ENCODE measurements around the gene LTBR.

LTBR gene

DNA sequence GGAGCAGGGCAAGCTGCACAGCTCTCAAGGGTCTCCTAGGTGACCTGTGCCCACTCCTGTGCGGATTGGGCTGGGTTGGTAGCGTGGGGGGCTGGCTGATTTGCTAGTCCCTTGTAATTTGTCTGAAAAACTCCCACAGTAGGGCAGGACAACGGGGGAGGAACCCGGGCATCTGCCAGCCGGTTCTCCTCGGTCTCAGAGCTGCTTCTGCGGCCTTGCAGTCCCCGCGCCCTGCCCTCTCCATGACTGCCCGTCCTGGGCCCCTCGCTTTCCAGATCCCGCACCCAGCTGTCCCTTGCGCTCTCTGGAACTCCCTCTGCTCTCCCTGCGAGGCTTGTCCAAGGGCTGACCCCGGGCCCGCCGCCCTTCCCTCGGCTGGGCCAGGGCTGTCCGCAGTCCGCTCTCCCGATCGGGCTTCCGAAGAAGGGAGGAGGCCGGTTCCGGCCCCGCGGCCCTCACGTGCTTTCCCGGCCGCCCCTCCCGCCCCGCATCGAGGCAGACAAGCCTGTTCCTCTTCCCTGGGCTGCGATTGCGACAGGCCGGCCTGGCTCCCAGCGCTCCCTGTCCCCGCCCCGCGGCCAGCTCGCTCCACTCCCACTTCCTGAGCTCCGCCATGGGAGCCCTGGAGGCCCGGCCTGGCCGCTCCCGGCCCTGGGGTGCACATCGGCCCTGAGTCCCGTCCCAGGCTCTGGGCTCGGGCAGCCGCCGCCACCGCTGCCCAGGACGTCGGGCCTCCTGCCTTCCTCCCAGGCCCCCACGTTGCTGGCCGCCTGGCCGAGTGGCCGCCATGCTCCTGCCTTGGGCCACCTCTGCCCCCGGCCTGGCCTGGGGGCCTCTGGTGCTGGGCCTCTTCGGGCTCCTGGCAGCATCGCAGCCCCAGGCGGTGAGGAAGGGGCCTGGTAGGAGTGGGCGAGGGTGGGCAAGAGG, at the start of gene LTBR:
Gene LTBR (plus strand): TSS at position 591 of the 927 bp plus-strand sequence. CDS start 197 bp downstream, at position 788.
- Histone ChIP-seq H3K9me2 (replicated peaks; ENCODE audit: insufficient read depth, low read length) (no peaks in the 10 kb centered on the region), H3K27ac (ENCODE audit: low read depth, low read length) (no peak within 1 kb of the TSS), H3K9ac (ENCODE audit: low read length) (no peak within 1 kb of the TSS), H3K36me3 (ENCODE audit: low read length) (no peaks in the 10 kb centered on the region), H3K9me3 (ENCODE audit: insufficient read depth, low read length) (no peaks in the 10 kb centered on the region), H3K4me3 (ENCODE audit: insufficient read depth, low read length, poor library complexity, severe bottlenecking) (no peak within 1 kb of the TSS), H3F3A (ENCODE audit: insufficient read depth) (no peaks in the 10 kb centered on the region), H3K4me2 (ENCODE audit: low read depth, low read length, poor library complexity, severe bottlenecking) (no peak within 1 kb of the TSS), H3K79me2 (ENCODE audit: insufficient read depth, low read length) (no peaks in the 10 kb centered on the region), H2AFZ (ENCODE audit: low read depth, low read length, severe bottlenecking) (no peak within 1 kb of the TSS), H3K27me3 (ENCODE audit: low read length) (no peaks in the 10 kb centered on the region), H4K20me1 (ENCODE audit: low read depth, low read length) (no peaks in the 10 kb centered on the region)
- TF ChIP-seq EZH2phosphoT487 (conservative IDR thresholded peaks at IDR 0.05; ENCODE audit: low read length) (no peak), CTCF (IDR thresholded peaks at IDR 0.05; ENCODE audit: insufficient read depth, low read length, poor library complexity, severe bottlenecking) (no peak)

DNA sequence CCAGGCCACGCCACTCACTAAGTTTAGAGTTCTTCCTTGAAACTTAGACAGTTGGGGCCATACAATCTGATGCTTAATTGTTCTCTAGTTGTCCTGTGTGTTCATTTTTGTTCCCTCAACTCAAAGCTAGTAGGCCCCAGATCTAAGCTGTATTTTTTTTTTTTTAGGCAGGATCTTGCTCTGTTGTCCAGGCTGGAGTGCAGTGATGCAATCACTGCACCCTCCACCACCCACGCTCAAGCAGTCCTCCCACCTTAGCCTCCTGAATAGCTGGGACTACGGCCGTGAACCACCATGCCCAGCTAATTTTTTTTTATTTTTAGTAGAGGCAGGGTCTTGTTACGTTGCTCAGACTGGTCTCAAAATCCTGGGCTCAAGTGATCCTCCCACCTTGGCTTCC, 49.6 kb upstream of the LTBR start:
- no peak overlapping the region for H2AFZ ChIP-seq (ENCODE audit: low read depth, low read length, severe bottlenecking)
- no peaks in the 10 kb centered on the region for H3F3A ChIP-seq (ENCODE audit: insufficient read depth)
- no peaks in the 10 kb centered on the region for H4K20me1 ChIP-seq (ENCODE audit: low read depth, low read length)
- no peak overlapping the region for H3K27ac ChIP-seq (ENCODE audit: low read depth, low read length)
- no peak overlapping the region for H3K4me3 ChIP-seq (ENCODE audit: insufficient read depth, low read length, poor library complexity, severe bottlenecking)
- TF ChIP-seq CTCF (IDR thresholded peaks at IDR 0.05; ENCODE audit: insufficient read depth, low read length, poor library complexity, severe bottlenecking) (no peak), EZH2phosphoT487 (conservative IDR thresholded peaks at IDR 0.05; ENCODE audit: low read length) (no peak)
- no peaks in the 10 kb centered on the region for H3K27me3 ChIP-seq (ENCODE audit: low read length)
- H3K4me2 ChIP-seq (ENCODE audit: low read depth, low read length, poor library complexity, severe bottlenecking), result no peak overlapping the region
- H3K9ac ChIP-seq (ENCODE audit: low read length), result no peak overlapping the region
- no peaks in the 10 kb centered on the region for H3K79me2 ChIP-seq (ENCODE audit: insufficient read depth, low read length)
- no peaks in the 10 kb centered on the region for H3K9me3 ChIP-seq (ENCODE audit: insufficient read depth, low read length)
- no peaks in the 10 kb centered on the region for H3K36me3 ChIP-seq (ENCODE audit: low read length)
- no peaks in the 10 kb centered on the region for H3K9me2 ChIP-seq (replicated peaks; ENCODE audit: insufficient read depth, low read length)

GRCh38 chr12:6334940-6335450, 49.0 kb upstream of the LTBR start:
- Histone ChIP-seq H3K4me2 (ENCODE audit: low read depth, low read length, poor library complexity, severe bottlenecking) (no peak overlapping the region), H3K36me3 (ENCODE audit: low read length) (no peaks in the 10 kb centered on the region), H3K27ac (ENCODE audit: low read depth, low read length) (no peak overlapping the region)

More at GRCh38 chr12:6334940-6335450, 49.0 kb upstream of the LTBR start:
- Histone ChIP-seq H3K9me3 (ENCODE audit: insufficient read depth, low read length) (no peaks in the 10 kb centered on the region), H4K20me1 (ENCODE audit: low read depth, low read length) (no peaks in the 10 kb centered on the region), H3K79me2 (ENCODE audit: insufficient read depth, low read length) (no peaks in the 10 kb centered on the region), H2AFZ (ENCODE audit: low read depth, low read length, severe bottlenecking) (no peak overlapping the region), H3K9me2 (replicated peaks; ENCODE audit: insufficient read depth, low read length) (no peaks in the 10 kb centered on the region), H3K4me3 (ENCODE audit: insufficient read depth, low read length, poor library complexity, severe bottlenecking) (no peak overlapping the region), H3F3A (ENCODE audit: insufficient read depth) (no peaks in the 10 kb centered on the region), H3K9ac (ENCODE audit: low read length) (no peak overlapping the region), H3K27me3 (ENCODE audit: low read length) (no peaks in the 10 kb centered on the region)
- no peak for TF ChIP-seq EZH2phosphoT487 (conservative IDR thresholded peaks at IDR 0.05; ENCODE audit: low read length)
- TF ChIP-seq CTCF (IDR thresholded peaks at IDR 0.05; ENCODE audit: insufficient read depth, low read length, poor library complexity, severe bottlenecking), result no peak

Data from SU-DHL-6 (cell line).